HepG2 (cell line): ENCODE data around the gene RHBDD2. TPM values are rescaled to one million over a fixed set of nuclear protein-coding genes. Genes with fewer than 3 reads are reported as not detected.
A peak's percentile ranks its signal among the peaks of the same experiment; 100 is the strongest.

Experiments
- ATAC-seq: fragments of 200-7000 bp; cut with Tn5 transposase; 3 replicates; pipeline ENCODE4 v1.9.1; 2020; ENCODE audit warnings: mild to moderate bottlenecking, moderate library complexity
- BruUV-seq: library from RNA; stranded (reverse); fragments of 400-500 nt; replicated peaks from 2 replicates; lab custom pipeline; 2021; lab: Mats Ljungman, UMichigan
- CTCF ChIA-PET: fragments of 300-600 bp; formaldehyde crosslinking; extraction: SDS; loops from one replicate; lab custom pipeline; 2021; ENCODE audit warnings: low total read pairs, inconsistent platforms, low intra/inter-chr PET ratio; lab: Yijun Ruan, JAX
- POLR2A ChIA-PET: fragments of 350-600 bp; sonication (Branson Sonifier 250); formaldehyde crosslinking; loops from one replicate; lab custom pipeline; 2020; ENCODE audit warnings: antibody characterized with exemption, inconsistent platforms; lab: Yijun Ruan, JAX
- DNase-seq: peaks from one replicate; pipeline ENCODE4 v3.0.0-alpha.2; 2015; ENCODE audit warnings: low spot score
- FAIRE-seq: peaks from 3 replicates; lab custom pipeline; 2011; peaks lifted over from hg19 to GRCh38; lab: Jason Lieb, UNC
- H2AFZ ChIP-seq: one replicate; pipeline ENCODE4 v1.6.1; 2011; ENCODE audit warnings: low read length, inconsistent platforms
- H3K27ac ChIP-seq: fragments of 300-600 bp; 3 replicates; pipeline ENCODE4 v1.8.0; 2011; ENCODE audit warnings: mixed run types, mild to moderate bottlenecking, mixed read lengths, low read length, inconsistent platforms; ENCODE audit not compliant: insufficient read depth; ENCODE audit errors: extremely low read length
- H3K27me3 ChIP-seq, 2 experiments: fragments of 200-600 bp in 1 of 2; 2 replicates in 1 of 2; 3 replicates in 1 of 2; pipeline versions ENCODE4 v1.6.0 to v1.8.0; 2011; ENCODE audit warnings: low read length in 2 of 2, mild to moderate bottlenecking in 2 of 2, moderate library complexity in 2 of 2, inconsistent platforms in 1 of 2; ENCODE audit not compliant: insufficient read depth in 2 of 2, control insufficient read depth in 1 of 2
- H3K36me3 ChIP-seq, 2 experiments: fragments of 200-600 bp in 1 of 2; replicated peaks in 1 of 2; 2 replicates in 1 of 2; 3 replicates in 1 of 2; pipeline versions ENCODE4 v1.5.1 to v1.8.0; 2011; ENCODE audit warnings: low read length in 2 of 2, inconsistent platforms in 1 of 2; ENCODE audit not compliant: insufficient read depth in 2 of 2, control insufficient read depth in 1 of 2
- H3K4me1 ChIP-seq: 2 replicates; pipeline ENCODE4 v1.5.1; 2012; ENCODE audit warnings: low read length, inconsistent platforms; ENCODE audit not compliant: insufficient read depth
- H3K4me2 ChIP-seq: 2 replicates; pipeline ENCODE4 v1.6.0; 2011; ENCODE audit warnings: low read depth, low read length, inconsistent platforms
- H3K4me3 ChIP-seq, 3 experiments: fragments of 200-600 bp in 1 of 3; sonication (generic), shearing (Covaris generic) in 1 of 3; replicated peaks in 1 of 3; 2 replicates each; pipeline ENCODE4 v1.5.1; 2011 to 2016; ENCODE audit warnings: low read length in 3 of 3, inconsistent platforms in 2 of 3, low read depth in 2 of 3, mild to moderate bottlenecking in 2 of 3, control low read depth in 1 of 3, mixed read lengths in 1 of 3; ENCODE audit not compliant: insufficient read depth in 1 of 3
- H3K79me2 ChIP-seq: one replicate; pipeline ENCODE4 v1.6.1; 2011; ENCODE audit warnings: low read length, inconsistent platforms; ENCODE audit not compliant: insufficient read depth
- H3K9ac ChIP-seq: 2 replicates; pipeline ENCODE4 v1.6.0; 2011; ENCODE audit warnings: mild to moderate bottlenecking, low read depth, low read length, inconsistent platforms; ENCODE audit not compliant: insufficient read depth
- H3K9me3 ChIP-seq: 2 replicates; pipeline ENCODE4 v1.5.1; 2012; ENCODE audit warnings: mild to moderate bottlenecking, low read length
- H4K20me1 ChIP-seq: 2 replicates; pipeline ENCODE4 v1.6.0; 2011; ENCODE audit warnings: inconsistent platforms, mild to moderate bottlenecking, low read length, moderate library complexity; ENCODE audit not compliant: insufficient read depth
- CEBPB ChIP-seq: IDR thresholded peaks from 2 replicates; pipeline ENCODE4 v1.6.1; 2011; ENCODE audit warnings: low read depth, low read length, improper control_type of control experiment, borderline replicate concordance
- CEBPG ChIP-seq: IDR thresholded peaks from 2 replicates; pipeline ENCODE4 v1.6.1; 2016
- HMG20B ChIP-seq: conservative IDR thresholded peaks from 2 replicates; pipeline ENCODE4 v1.6.1; 2016; ENCODE audit warnings: missing genetic modification reagents, missing compliant biosample characterization
- MAX ChIP-seq: IDR thresholded peaks from 2 replicates; pipeline ENCODE4 v1.6.1; 2012; ENCODE audit warnings: inconsistent platforms
- SPEN ChIP-seq: sonication (generic); formaldehyde crosslinking; IDR thresholded peaks from 2 replicates; pipeline ENCODE4 v1.5.1; 2020; ENCODE audit warnings: low read depth, mild to moderate bottlenecking, missing genetic modification reagents
- ZNF768 ChIP-seq: sonication (generic); formaldehyde crosslinking; IDR thresholded peaks from 2 replicates; pipeline ENCODE4 v1.4.0; 2020; ENCODE audit warnings: missing genetic modification reagents
- ZSCAN25 ChIP-seq: sonication (generic); formaldehyde crosslinking; IDR thresholded peaks from 2 replicates; pipeline ENCODE4 v1.8.0; 2022; ENCODE audit warnings: mild to moderate bottlenecking, missing genetic modification reagents
- WGBS: methylation state at CpG from one replicate; pipeline ENCODE4 v1.1.6; 2017; ENCODE audit warnings: low lambda C conversion rate; 5-methylcytosine and 5-hydroxymethylcytosine counted together
- in situ Hi-C: cut with HindIII; loops from 2 replicates; pipeline ENCODE4 v1.10.0; 2017; ENCODE audit warnings: low pct_unique_long_range_greater_than_20kb; ENCODE audit not compliant: extremely low pct_ligation_motif_present
- intact Hi-C: fragments of 100-400 bp; cut with micrococcal nuclease; formaldehyde crosslinking; loops from one replicate; pipeline ENCODE4 v1.10.0; 2022; ENCODE audit not compliant: unreplicated experiment
- polyA plus RNA-seq, 8 experiments: library from polyadenylated mRNA; depleted of rRNA in 3 of 8; stranded (reverse) in 7 of 8; unstranded in 1 of 8; fragments of >200 nt; fragmentation: Illumina TruSeq in 4 of 8; extraction: Trizol in 4 of 8; gene quantifications; 2 replicates each; pipeline versions ENCODE4 v1.2.1 to v1.2.3, GENCODE V29; 2011 to 2016; ENCODE audit warnings: low read depth in 4 of 8, missing spikeins in 1 of 8, mixed read lengths in 1 of 8; ENCODE audit not compliant: insufficient read depth in 1 of 8
- total RNA-seq, 5 experiments: library from RNA; depleted of rRNA; stranded (reverse); fragments of >200 nt; fragmentation: Illumina TruSeq; extraction: Trizol; gene quantifications; 2 replicates each; pipeline ENCODE4 v1.2.3, GENCODE V29; 2016; ENCODE audit warnings: low read depth in 1 of 5
- TF ChIP-seq, protein P1 (sequence below): sonication (generic); formaldehyde crosslinking; IDR thresholded peaks from 2 replicates; pipeline ENCODE4 v1.5.1; 2020; ENCODE audit warnings: mild to moderate bottlenecking, missing genetic modification reagents, moderate library complexity
- TF ChIP-seq, protein P2 (sequence below): sonication (generic); formaldehyde crosslinking; IDR thresholded peaks from 2 replicates; pipeline ENCODE4 v1.8.1; 2023; ENCODE audit warnings: mild to moderate bottlenecking, missing genetic modification reagents

RHBDD2 gene
- total and polyA plus RNA-seq, 2 of the 13 experiments (the other 11 are each of a cell fraction or from before 2014, with no cell fraction given), result 23.1 to 26.4 TPM

DNA sequence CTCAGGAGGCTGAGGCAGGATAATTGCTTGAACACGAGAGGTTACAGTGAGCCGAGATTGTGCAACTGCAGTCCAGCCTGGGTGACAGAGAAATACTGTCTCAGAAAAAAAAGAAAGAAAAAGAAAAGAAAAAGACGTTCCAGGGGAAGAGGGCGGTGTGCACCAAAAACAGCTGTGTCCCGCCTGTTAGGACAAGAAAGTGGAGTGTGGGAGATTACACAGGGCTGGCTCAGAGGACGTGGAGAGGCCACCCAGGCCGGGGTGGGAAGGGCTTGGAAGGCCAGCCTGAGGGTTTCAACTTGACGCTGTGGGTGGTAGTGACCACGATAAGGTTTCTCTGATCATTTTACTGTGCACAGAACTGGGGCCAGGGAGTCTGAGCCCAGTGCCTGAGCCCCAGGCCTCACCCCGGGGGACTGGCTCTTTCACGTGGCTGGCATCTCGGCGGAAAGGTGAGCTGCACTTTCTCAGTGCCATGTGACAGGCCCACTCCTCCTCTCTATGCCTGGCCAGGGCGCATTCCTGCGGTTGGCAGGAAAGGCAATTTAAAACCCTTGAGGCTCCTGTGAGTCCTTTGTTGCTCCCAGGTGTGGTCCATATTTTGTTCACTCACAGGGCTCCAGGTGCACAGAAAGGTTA, 13.9 kb downstream of the RHBDD2 start:
- Histone ChIP-seq H3K9ac (0 out of 2 replicates have a peak overlapping the region, but pooled peaks have one; percentile 20), H4K20me1 (no peaks in the 10 kb centered on the region), H2AFZ (no peak overlapping the region), H3K27ac (peak overlapping the region; percentile 10), H3K4me2 (peak overlapping the region; percentile 26; the same call in 1 of the 2 replicates), H3K4me3 (no peak overlapping the region), H3K9me3 (no peaks in the 10 kb centered on the region), H3K36me3 (no peaks in the 10 kb centered on the region; a peak in 1 of 5 replicates), H3K27me3 (no peaks in the 10 kb centered on the region), H3K79me2 (no peaks in the 10 kb centered on the region), H3K4me1 (peaks cover 42% of the 10 kb centered on the region)
- ChIA-PET CTCF (no interaction called here), POLR2A (interaction anchor here (1.0 to 1.4 kb wide), 2 partner anchors 13 to 22 kb away, joined by 3 read pairs; partner anchors contain the start of gene POR)
- DNase-seq (no peak), ATAC-seq (peak; percentile 40), FAIRE-seq (peak; percentile 76)
- BruUV-seq, result no TSS peak
- in situ Hi-C loops (no loop called here), intact Hi-C loops (no loop called here)
- TF ChIP-seq MAX (peak; percentile 17; the same call in 1 of the 2 replicates), HMG20B (no peak), ZNF768 (CRISPR knock-in tag) (0 out of 2 replicates have a peak, but pooled peaks have one; percentile 20), CEBPB (peak; percentile 85), SPEN (CRISPR knock-in tag) (0 out of 2 replicates have a peak, but pooled peaks have one; percentile 22), ZSCAN25 (CRISPR knock-in tag) (no peak), CEBPG (CRISPR knock-in tag) (peak; percentile 81)
- TF ChIP-seq, protein P1, sequence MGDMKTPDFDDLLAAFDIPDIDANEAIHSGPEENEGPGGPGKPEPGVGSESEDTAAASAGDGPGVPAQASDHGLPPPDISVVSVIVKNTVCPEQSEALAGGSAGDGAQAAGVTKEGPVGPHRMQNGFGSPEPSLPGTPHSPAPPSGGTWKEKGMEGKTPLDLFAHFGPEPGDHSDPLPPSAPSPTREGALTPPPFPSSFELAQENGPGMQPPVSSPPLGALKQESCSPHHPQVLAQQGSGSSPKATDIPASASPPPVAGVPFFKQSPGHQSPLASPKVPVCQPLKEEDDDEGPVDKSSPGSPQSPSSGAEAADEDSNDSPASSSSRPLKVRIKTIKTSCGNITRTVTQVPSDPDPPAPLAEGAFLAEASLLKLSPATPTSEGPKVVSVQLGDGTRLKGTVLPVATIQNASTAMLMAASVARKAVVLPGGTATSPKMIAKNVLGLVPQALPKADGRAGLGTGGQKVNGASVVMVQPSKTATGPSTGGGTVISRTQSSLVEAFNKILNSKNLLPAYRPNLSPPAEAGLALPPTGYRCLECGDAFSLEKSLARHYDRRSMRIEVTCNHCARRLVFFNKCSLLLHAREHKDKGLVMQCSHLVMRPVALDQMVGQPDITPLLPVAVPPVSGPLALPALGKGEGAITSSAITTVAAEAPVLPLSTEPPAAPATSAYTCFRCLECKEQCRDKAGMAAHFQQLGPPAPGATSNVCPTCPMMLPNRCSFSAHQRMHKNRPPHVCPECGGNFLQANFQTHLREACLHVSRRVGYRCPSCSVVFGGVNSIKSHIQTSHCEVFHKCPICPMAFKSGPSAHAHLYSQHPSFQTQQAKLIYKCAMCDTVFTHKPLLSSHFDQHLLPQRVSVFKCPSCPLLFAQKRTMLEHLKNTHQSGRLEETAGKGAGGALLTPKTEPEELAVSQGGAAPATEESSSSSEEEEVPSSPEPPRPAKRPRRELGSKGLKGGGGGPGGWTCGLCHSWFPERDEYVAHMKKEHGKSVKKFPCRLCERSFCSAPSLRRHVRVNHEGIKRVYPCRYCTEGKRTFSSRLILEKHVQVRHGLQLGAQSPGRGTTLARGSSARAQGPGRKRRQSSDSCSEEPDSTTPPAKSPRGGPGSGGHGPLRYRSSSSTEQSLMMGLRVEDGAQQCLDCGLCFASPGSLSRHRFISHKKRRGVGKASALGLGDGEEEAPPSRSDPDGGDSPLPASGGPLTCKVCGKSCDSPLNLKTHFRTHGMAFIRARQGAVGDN (CRISPR knock-in tag), result peak; percentile 51
- TF ChIP-seq, protein P2, sequence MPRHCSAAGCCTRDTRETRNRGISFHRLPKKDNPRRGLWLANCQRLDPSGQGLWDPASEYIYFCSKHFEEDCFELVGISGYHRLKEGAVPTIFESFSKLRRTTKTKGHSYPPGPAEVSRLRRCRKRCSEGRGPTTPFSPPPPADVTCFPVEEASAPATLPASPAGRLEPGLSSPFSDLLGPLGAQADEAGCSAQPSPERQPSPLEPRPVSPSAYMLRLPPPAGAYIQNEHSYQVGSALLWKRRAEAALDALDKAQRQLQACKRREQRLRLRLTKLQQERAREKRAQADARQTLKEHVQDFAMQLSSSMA (CRISPR knock-in tag), result 0 out of 2 replicates have a peak, but pooled peaks have one; percentile 26
- 48% methylated on average over 7 of the region's 15 CpGs for WGBS
